Measurements from ENCODE around the gene NSMCE1.
A peak's percentile ranks its signal among the peaks of the same experiment; 100 is the strongest.

NSMCE1 gene

DNA sequence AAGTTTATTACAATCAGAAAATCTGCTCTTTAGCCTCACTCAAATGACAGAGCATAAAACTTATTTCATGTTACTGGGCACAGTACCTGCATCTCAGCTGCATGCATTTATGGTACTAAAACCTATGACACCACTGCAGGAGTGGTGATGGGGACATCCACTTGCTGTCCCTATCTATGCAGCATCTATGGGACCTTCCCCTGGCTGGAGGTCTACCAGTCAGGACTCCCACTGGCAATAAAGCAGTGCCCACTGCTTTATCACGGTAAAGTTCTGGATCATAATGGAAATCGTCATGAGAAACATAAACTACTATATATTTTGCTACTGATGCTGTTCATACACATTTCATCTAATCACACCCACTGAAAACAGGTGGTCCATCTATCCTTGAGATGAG, 26.2 kb downstream of the NSMCE1 start:
- no peak for DNase-seq

DNA sequence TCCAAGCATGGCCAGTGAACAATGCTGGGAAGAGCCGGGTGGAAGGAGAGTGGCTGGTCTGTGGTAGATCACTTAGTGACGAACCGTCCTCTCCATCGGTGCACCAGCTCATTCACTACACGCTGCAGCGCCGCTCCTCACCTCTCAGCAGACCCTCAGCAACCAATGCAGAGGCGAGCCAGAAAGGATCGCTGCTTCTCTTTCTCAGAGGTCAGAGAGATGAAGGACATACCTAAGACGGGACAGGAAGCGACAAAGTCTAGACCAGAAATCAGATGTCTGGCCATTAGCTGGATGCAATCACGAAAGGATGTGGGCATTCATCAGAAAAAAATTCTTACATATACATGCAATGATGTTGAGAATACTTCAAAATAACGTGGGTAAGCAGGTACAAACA, 26.9 kb downstream of the NSMCE1 start:
- DNase-seq = no peak

- DNase-seq = no peak
These were observed 27.5 kb downstream of the NSMCE1 start for GRCh38 chr16:27240948-27241531.

DNA sequence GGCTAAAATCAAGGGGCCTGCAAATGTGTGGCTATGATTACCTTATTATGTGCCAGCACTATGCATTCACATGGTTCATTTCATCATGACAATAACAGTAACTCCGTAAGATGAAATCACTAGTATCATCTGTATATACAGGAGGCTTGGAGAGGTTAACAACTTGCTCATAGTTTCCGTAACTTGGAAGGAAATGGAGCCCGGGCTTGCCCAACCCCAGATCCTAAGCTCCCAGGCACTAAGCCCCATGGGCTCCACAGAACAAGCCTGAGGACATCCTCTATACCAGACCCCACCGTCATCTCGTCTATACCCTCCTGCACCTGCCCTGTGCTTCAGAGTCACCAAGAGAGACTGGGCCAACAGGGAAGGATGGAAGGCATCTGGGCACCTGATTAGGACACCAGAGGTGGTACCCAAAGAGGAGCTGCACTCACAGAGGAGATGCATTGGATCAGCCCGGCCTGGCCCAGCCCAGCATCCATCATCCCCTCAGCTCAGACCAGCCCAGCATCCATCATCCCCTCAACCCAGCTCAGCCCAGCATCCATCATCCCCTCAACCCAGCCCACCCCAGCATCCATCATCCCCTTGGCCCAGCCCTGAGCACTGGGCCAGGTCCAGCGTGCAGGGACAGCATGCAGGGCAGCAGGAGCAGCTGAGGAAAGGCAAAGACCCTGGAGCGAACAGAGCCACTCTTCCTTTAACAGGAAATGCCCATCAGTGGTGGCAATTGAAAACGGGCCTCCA, 28.5 kb downstream of the NSMCE1 start:
- DNase-seq = no peak

DNA sequence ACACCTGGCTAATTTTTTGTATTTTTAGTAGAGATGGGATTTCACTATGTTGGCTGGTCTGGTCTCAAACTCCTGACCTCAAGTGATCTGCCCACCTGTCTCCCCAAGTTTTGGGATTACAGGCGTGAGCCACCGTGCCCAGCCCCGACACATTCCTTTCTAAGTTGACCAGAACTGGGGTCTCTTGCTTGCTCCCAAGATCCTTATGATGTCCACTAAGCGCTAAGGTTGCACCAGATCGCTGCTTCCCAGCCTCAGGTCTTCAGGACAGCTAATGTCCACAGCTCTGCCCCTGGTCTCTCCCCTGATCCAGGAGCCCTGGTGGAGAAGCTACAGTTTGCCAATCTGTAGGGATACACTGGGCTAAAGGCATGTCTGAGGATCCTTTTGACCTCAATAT, 29.5 kb downstream of the NSMCE1 start:
- DNase-seq = no peak

DNA sequence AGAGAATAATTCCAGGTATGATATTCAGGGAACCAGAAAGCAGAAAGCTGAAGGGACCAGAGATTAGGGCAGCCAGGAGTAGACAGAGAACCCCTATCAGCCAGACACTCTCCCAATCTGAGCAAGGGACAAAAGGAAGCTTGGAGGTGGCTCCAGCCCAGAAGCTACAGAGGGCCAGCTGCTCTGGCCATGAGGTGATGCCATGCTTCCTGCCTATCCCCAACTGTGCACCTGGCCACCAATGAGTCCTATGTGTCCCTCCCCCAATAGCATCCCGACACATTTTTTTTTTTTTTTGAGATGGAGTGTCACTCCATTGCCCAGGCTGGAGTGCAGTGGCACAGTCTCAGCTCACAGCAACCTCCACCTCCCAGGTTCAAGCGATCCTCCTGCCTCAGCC, 30.0 kb downstream of the NSMCE1 start:
- no peak for DNase-seq

DNA sequence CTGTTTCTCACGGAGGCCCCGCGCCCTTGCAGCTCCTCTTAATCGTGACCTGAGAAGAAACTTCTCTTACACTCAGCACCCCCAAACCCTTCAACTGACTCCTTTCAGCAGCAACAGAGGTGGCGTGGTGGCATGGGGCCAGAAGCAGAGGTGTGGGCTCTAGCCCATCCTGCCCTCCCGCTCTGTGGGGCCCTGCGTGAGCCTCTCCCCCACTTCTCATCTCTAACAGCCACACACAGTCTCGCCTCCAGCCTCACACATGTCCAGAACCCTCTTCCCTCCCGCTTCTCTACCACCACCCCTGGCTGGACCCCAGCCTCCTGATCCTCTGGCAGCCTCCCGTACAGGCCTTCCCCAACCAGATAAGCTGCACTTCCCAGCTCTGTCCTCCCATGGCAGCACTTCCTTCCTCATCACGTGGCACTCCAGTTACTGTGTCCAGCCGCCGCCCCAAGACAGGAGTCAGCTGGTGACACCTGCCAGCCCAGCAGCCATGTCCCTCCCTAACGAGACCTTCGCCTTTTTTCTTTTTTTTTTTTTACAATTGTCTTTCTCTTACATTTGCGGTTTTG, 30.5 kb downstream of the NSMCE1 start:
- DNase-seq = no peak

DNA sequence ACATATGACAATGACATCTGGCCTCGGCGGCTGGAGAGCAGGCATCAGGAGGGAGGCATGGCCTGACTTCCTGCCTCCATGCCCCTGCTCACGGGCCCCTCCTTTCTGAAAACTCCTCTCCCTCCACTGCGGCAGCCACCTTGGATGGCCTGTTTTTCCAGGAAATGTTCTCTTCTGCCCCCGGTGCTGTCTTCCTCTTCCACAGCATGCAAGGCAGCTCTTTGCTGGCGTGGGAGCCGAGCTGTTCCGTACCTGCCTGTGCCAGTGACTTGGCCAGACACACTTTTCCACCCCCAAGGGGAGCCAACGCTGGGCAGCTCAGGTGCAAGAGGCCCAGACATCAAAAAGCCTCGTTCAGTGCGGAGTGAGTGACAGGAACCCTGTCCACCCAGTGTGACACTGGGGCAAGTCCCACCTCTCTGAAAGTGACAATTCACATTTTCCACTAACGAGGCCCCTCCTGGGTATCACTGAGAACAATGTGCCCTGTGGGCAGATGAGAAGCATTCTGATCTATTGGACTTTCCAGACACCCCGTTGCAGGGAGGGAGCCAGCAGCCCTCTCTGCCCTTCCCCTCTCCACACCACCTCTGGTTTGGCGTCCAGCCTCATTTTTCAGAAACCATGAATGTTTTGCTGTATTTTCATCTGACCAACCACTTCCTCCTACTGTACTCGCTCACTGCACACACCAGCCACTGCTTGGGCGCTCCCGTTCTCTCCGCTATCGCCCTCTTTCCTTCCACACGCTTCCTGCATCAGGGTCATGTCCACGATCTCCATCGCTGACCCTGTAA, 31.2 kb downstream of the NSMCE1 start:
- no peak for DNase-seq

GRCh38 chr16:27236635-27237218, 31.8 kb downstream of the NSMCE1 start:
- DNase-seq = no peak

DNA sequence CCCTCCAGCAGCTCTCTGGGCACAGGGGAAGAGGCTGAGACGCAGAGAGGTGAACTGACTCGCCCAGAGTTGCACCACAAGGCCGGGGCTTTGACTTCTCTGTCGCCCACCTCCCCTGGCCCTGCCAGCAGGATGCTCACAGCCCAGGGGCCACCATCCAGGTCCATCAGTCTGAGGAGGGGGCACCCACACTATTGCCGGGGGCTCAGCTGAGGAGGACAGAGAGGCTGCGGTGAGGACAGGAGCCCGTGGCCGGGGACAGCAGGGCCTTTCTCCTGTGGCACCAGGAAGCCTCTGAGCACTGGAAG, 32.7 kb downstream of the NSMCE1 start:
- DNase-seq = no peak

GRCh38 chr16:27235055-27235937, 33.3 kb downstream of the NSMCE1 start:
- DNase-seq = peak; percentile 33

GRCh38 chr16:27234603-27235002, 34.0 kb downstream of the NSMCE1 start:
- no peak for DNase-seq

DNA sequence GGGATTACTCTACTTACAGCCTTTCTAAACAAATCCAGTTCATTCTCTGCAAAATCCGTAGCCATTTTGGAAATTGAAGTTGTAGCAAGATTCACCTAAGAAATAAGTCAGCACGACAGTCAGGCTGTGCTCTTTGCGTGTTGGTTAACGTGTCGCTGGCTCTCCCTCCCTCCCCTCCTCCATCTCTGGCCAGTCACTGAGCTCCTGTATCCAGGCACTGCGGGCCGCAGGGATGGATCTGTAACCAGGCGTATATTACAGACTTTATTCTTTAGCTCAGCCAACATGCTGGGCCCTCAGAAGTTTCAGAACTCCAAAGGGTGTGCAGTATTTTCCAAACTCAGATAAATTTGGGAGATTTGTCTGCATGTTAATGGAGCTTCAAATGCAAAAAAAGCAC, 34.4 kb downstream of the NSMCE1 start:
- DNase-seq = no peak

DNA sequence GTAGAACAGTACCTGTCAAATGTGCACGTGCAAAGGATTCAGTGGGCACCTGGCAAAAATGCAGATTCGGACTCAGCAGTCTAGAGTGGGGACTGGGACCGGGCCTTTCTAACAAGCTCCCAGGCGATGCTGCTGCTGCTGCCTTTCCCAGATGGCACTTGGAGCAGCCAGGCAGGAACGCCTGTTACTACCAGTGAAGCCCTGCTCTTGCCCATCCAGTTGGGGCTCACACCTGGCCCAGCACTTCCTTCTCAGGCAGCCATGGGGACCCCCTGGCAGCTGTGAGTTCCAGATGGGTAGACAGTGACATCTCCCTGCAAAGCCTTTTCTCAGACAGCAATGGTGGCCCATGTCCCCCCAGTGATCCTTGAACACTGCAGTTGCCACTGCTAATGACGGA, 34.8 kb downstream of the NSMCE1 start:
- no peak for DNase-seq

DNA sequence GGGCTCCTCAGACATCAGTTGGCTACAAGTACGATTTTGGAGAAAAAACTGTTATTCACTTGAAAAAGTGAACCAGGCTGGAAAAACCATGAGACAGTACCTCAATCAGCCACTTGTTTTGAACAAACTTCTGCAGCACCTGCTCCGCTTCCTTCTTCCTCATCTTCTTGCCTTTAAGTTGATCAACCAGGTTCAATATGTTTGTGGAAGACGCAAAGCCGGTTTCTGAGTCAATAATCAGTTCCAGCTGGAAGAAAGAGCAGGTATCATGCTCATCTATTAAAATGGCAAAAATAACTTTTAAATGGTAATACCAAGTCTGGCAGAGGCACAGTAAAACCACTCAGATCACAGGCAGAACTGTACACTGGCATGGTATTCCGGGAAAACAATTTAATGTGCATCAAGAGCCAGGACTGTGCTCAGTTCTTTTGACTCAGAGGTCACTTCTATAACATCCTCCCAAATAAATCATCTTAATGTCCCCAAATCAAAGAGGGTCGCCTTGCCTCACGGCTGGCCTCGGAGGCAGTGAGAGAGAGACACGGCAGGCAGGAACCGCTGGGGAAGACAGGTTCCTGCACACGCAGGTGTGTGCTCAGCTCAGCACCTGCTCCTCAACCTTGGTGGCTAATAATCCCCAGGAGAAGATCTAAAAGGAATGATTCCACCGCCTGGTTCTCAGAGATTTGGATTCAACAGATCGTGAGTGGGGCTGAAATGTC, 35.5 kb downstream of the NSMCE1 start:
- no peak for DNase-seq

DNA sequence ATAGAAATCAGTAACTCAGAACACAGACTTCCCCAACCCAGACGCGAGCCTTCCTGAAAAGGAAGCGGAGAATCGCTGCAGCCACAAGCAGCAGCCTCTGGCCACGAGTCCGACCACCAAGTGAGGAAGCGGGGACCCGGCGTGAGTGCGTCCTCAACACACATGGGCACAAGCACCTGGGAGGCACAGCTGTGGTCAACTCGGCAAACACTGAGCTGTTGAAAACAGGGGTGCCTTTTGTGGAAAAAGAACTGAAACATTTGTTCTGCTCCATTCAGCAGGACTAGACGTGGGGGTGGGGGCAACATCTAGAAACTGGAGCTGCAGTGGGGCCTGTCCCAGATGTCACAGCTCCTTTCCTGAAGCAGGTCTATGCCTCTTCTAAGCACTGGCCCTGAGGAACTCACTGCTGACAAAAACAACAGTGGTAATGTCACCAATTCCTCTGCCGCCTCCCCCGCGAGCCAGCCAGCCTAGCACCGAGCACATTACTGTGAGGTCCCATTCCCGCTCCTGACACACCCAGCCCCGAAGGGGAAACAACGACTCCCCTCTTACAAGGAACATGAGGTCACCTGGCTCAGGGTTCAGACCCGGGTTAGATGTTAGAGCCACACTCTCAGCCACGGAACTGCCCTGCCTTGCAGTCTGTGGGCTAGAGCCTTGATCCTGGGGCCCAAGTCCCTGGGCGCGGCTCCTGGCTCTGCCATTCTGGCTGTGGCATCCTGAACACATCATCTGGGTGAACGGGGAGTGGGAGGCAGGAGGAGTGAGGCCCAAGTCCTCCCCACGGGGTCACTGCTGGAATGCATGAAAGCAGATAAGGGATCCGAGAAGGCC, 36.3 kb downstream of the NSMCE1 start:
- no peak for DNase-seq

- no peak for DNase-seq
These were observed 36.9 kb downstream of the NSMCE1 start for GRCh38 chr16:27231692-27232060.

DNA sequence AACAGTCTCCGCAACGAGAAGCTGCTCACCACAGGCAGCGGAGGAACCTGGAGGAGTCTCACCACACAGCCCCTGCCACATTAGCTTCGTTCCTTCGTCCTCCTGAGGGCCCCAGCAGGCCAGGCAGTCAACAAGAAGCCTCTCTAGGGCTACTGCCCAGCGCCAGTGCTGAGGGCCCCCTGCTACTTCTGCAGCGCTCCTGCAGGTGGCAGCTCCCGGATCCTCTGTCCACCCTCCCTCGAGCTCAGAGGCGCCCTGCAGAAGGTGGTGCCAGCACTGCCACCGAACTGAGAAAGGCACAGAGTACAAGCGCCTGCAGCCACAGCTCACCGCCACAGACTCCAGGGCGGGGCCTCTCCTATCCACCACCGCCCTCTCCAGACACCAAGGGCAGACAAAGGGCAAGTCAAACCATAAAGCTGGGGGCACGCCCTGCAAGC, 38.0 kb downstream of the NSMCE1 start:
- no peak for DNase-seq

DNA sequence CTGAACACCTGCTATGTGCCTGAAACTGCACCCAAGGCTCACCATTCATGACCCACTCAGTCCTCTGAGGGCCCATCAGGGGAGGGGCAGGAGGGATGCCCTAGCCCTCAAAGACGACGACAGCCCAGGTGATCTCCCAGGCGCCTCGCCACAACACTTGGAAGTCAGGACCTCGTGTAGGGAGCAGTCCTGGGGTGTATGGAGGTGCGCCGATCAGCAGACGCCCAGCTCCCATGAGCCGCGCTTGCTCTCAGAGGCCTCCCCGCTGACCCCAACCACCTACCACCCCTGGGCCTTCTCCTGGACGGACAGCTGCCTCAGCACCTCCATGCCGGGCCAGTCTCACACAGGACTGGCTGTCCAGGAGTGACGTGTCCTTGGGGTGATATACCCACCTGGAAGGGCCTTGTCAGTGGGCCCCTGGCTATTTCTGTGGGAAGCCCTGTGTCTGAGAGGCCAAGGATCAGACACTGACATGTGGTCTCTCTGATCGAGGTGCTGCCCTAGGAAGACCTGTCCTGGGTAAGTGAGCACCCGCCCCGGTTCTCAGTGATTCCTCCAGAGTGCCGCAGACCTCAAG, 38.6 kb downstream of the NSMCE1 start:
- DNase-seq = no peak

All from NCI-H1436 treated with DMSO at 0.1 percent for 48 hours (cell line).